ENCODE results near the gene DPF1.

DPF1 gene

DNA sequence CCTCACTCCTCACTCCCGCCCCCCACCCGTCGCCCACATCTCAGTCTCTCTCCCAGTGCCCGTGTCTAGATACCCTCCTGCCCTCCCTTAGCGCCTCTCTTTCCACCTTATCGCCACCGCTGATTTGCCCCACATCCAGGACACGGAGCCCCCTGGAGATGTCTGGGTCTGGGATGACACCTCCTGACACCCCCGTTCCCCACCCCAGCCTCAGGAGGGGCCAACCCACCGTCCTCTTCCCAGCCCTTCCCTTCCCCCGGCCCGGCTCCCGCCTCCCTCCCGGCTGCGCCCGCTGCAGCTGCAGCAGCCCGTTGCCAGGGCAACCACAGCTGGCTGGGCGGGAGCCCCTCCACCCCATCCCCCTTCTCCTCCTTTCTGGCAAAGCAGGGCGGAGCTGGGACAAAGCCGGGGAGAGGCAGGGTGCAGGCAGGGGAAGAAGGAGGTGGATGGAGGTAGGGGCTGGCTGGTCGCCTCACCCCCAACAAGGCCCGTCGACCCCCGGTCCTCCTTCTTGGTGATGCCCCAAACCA lies 13.5 kb downstream of the DPF1 start (continued):
- TF ChIP-seq BCL11B (tag by site-specific recombination; IDR thresholded peaks at IDR 0.05; ENCODE audit: low read depth) (no peak), ZNF664 (tag by site-specific recombination; IDR thresholded peaks at IDR 0.05) (no peak), KLF7 (tag by site-specific recombination; IDR thresholded peaks at IDR 0.05; ENCODE audit: borderline replicate concordance) (peak; percentile 25; the same call in 1 of the 2 replicates), ZNF623 (tag by site-specific recombination; IDR thresholded peaks at IDR 0.05) (no peak), ZNF23 (tag by site-specific recombination; IDR thresholded peaks at IDR 0.05; ENCODE audit: borderline replicate concordance) (no peak), ZBTB1 (tag by site-specific recombination; IDR thresholded peaks at IDR 0.05) (no peak), ZNF514 (tag by site-specific recombination; IDR thresholded peaks at IDR 0.05) (no peak), ZNF473 (tag by site-specific recombination; IDR thresholded peaks at IDR 0.05) (no peak), KLF16 (tag by site-specific recombination; IDR thresholded peaks at IDR 0.05) (peak; percentile 11; the same call in 1 of the 2 replicates), KLF8 (tag by site-specific recombination; IDR thresholded peaks at IDR 0.05) (no peak), ZNF571 (tag by site-specific recombination; IDR thresholded peaks at IDR 0.05) (0 out of 2 replicates have a peak, but pooled peaks have one; percentile 35), ZNF670 (tag by site-specific recombination; IDR thresholded peaks at IDR 0.05; ENCODE audit: low read depth) (no peak), ZSCAN16 (tag by site-specific recombination; IDR thresholded peaks at IDR 0.05) (no peak), FEZF1 (tag by site-specific recombination; IDR thresholded peaks at IDR 0.05) (no peak), ZNF843 (tag by site-specific recombination; IDR thresholded peaks at IDR 0.05) (no peak), ZNF155 (tag by site-specific recombination; IDR thresholded peaks at IDR 0.05) (no peak), HOXC10 (CRISPR knock-in tag; IDR thresholded peaks at IDR 0.05) (no peak), SCRT2 (tag by site-specific recombination; IDR thresholded peaks at IDR 0.05) (no peak), ZSCAN23 (tag by site-specific recombination; IDR thresholded peaks at IDR 0.05) (no peak), ZBTB8A (tag by site-specific recombination; IDR thresholded peaks at IDR 0.05) (peak; percentile 60), ZNF202 (tag by site-specific recombination; IDR thresholded peaks at IDR 0.05; ENCODE audit: borderline replicate concordance) (no peak), ZNF394 (tag by site-specific recombination; IDR thresholded peaks at IDR 0.05; ENCODE audit: borderline replicate concordance) (no peak), ZNF121 (tag by site-specific recombination; IDR thresholded peaks at IDR 0.05) (no peak)
- TF ChIP-seq, protein P1, sequence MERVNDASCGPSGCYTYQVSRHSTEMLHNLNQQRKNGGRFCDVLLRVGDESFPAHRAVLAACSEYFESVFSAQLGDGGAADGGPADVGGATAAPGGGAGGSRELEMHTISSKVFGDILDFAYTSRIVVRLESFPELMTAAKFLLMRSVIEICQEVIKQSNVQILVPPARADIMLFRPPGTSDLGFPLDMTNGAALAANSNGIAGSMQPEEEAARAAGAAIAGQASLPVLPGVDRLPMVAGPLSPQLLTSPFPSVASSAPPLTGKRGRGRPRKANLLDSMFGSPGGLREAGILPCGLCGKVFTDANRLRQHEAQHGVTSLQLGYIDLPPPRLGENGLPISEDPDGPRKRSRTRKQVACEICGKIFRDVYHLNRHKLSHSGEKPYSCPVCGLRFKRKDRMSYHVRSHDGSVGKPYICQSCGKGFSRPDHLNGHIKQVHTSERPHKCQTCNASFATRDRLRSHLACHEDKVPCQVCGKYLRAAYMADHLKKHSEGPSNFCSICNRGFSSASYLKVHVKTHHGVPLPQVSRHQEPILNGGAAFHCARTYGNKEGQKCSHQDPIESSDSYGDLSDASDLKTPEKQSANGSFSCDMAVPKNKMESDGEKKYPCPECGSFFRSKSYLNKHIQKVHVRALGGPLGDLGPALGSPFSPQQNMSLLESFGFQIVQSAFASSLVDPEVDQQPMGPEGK (tag by site-specific recombination; IDR thresholded peaks at IDR 0.05), result peak; percentile 65
- TF ChIP-seq, protein P2, sequence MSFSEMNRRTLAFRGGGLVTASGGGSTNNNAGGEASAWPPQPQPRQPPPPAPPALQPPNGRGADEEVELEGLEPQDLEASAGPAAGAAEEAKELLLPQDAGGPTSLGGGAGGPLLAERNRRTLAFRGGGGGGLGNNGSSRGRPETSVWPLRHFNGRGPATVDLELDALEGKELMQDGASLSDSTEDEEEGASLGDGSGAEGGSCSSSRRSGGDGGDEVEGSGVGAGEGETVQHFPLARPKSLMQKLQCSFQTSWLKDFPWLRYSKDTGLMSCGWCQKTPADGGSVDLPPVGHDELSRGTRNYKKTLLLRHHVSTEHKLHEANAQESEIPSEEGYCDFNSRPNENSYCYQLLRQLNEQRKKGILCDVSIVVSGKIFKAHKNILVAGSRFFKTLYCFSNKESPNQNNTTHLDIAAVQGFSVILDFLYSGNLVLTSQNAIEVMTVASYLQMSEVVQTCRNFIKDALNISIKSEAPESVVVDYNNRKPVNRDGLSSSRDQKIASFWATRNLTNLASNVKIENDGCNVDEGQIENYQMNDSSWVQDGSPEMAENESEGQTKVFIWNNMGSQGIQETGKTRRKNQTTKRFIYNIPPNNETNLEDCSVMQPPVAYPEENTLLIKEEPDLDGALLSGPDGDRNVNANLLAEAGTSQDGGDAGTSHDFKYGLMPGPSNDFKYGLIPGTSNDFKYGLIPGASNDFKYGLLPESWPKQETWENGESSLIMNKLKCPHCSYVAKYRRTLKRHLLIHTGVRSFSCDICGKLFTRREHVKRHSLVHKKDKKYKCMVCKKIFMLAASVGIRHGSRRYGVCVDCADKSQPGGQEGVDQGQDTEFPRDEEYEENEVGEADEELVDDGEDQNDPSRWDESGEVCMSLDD (tag by site-specific recombination; IDR thresholded peaks at IDR 0.05), result peak; percentile 64; the same call in 1 of the 2 replicates
- TF ChIP-seq, protein P3, sequence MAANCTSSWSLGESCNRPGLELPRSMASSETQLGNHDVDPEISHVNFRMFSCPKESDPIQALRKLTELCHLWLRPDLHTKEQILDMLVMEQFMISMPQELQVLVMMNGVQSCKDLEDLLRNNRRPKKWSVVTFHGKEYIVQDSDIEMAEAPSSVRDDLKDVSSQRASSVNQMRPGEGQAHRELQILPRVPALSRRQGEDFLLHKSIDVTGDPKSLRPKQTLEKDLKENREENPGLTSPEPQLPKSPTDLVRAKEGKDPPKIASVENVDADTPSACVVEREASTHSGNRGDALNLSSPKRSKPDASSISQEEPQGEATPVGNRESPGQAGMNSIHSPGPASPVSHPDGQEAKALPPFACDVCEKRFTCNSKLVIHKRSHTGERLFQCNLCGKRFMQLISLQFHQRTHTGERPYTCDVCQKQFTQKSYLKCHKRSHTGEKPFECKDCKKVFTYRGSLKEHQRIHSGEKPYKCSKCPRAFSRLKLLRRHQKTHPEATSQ (tag by site-specific recombination; IDR thresholded peaks at IDR 0.05), result no peak
- TF ChIP-seq, protein P4, sequence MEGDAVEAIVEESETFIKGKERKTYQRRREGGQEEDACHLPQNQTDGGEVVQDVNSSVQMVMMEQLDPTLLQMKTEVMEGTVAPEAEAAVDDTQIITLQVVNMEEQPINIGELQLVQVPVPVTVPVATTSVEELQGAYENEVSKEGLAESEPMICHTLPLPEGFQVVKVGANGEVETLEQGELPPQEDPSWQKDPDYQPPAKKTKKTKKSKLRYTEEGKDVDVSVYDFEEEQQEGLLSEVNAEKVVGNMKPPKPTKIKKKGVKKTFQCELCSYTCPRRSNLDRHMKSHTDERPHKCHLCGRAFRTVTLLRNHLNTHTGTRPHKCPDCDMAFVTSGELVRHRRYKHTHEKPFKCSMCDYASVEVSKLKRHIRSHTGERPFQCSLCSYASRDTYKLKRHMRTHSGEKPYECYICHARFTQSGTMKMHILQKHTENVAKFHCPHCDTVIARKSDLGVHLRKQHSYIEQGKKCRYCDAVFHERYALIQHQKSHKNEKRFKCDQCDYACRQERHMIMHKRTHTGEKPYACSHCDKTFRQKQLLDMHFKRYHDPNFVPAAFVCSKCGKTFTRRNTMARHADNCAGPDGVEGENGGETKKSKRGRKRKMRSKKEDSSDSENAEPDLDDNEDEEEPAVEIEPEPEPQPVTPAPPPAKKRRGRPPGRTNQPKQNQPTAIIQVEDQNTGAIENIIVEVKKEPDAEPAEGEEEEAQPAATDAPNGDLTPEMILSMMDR (tag by site-specific recombination; IDR thresholded peaks at IDR 0.05), result no peak
- TF ChIP-seq, protein P5, sequence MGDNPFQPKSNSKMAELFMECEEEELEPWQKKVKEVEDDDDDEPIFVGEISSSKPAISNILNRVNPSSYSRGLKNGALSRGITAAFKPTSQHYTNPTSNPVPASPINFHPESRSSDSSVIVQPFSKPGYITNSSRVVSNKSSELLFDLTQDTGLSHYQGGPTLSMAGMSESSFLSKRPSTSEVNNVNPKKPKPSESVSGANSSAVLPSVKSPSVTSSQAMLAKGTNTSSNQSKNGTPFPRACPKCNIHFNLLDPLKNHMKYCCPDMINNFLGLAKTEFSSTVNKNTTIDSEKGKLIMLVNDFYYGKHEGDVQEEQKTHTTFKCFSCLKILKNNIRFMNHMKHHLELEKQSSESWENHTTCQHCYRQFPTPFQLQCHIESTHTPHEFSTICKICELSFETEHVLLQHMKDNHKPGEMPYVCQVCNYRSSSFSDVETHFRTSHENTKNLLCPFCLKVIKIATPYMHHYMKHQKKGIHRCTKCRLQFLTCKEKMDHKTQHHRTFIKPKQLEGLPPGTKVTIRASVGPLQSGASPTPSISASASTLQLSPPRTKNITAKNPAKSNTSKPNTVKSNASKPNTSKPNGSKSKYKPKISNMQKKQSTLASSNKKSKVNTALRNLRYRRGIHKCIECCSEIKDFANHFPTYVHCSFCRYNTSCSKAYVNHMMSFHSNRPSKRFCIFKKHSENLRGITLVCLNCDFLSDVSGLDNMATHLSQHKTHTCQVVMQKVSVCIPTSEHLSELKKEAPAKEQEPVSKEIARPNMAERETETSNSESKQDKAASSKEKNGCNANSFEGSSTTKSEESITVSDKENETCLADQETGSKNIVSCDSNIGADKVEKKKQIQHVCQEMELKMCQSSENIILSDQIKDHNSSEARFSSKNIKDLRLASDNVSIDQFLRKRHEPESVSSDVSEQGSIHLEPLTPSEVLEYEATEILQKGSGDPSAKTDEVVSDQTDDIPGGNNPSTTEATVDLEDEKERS (tag by site-specific recombination; IDR thresholded peaks at IDR 0.05), result no peak
- TF ChIP-seq, protein P6, sequence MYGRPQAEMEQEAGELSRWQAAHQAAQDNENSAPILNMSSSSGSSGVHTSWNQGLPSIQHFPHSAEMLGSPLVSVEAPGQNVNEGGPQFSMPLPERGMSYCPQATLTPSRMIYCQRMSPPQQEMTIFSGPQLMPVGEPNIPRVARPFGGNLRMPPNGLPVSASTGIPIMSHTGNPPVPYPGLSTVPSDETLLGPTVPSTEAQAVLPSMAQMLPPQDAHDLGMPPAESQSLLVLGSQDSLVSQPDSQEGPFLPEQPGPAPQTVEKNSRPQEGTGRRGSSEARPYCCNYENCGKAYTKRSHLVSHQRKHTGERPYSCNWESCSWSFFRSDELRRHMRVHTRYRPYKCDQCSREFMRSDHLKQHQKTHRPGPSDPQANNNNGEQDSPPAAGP (tag by site-specific recombination; IDR thresholded peaks at IDR 0.05), result 0 out of 2 replicates have a peak, but pooled peaks have one; percentile 80

All from HEK293 (cell line).